Measurements from ENCODE around the gene ZZZ3. TPM values are rescaled to one million over a fixed set of nuclear protein-coding genes. Genes with fewer than 3 reads are reported as not detected.

The ZZZ3 gene
- total and polyA plus RNA-seq, 10 of the 15 experiments (the other 5 are each of a cell fraction or from before 2014, with no cell fraction given), result 10.5 to 44.1 (median 29.5) TPM

GRCh38 chr1:77725706-77726105, 43.2 kb upstream of the ZZZ3 start (continued):
- no peak for TF ChIP-seq ESRRA (IDR thresholded peaks at IDR 0.05; ENCODE audit: low read length)
- TF ChIP-seq WRNIP1 (IDR thresholded peaks at IDR 0.05; ENCODE audit: borderline replicate concordance, low read depth, low read length), result no peak
- TF ChIP-seq STAT3 (IDR thresholded peaks at IDR 0.05; ENCODE audit: low read depth, low read length), result no peak

GRCh38 chr1:77718181-77718580, 35.7 kb upstream of the ZZZ3 start:
- no peaks in the 10 kb centered on the region for H3K27me3 ChIP-seq (replicated peaks in 1 of 2; ENCODE audit: control insufficient read depth in 2 of 2, insufficient read depth in 2 of 2, low read length in 1 of 2)
- no peaks in the 10 kb centered on the region for H4K20me1 ChIP-seq (ENCODE audit: control insufficient read depth, insufficient read depth)
- no peaks in the 10 kb centered on the region for H3K79me2 ChIP-seq (ENCODE audit: control insufficient read depth, insufficient read depth, low read length)
- peaks cover 1 to 18% of the 10 kb centered on the region in 2 experiments for H3K36me3 ChIP-seq (ENCODE audit: control insufficient read depth in 2 of 2, insufficient read depth in 2 of 2, low read length in 1 of 2)
- ATAC-seq (no peak), FAIRE-seq (no peak), DNase-seq (ENCODE audit: low read depth, low spot score) (no peak)
- CTCF ChIA-PET, result no interaction called here
- no TSS peak for BruUV-seq (replicated peaks)
- H2AFZ ChIP-seq (ENCODE audit: control insufficient read depth, low read depth, low read length), result no peak overlapping the region
- TF ChIP-seq BCLAF1 (IDR thresholded peaks at IDR 0.05) (no peak), SKIL (IDR thresholded peaks at IDR 0.05; ENCODE audit: low read depth, poor library complexity, severe bottlenecking) (no peak), RUNX3 (IDR thresholded peaks at IDR 0.05; ENCODE audit: low read length) (no peak), ATF7 (IDR thresholded peaks at IDR 0.05; ENCODE audit: low read depth) (no peak), HSF1 (IDR thresholded peaks at IDR 0.05; ENCODE audit: low read depth, low read length) (no peak)
- TF ChIP-seq, protein P1, sequence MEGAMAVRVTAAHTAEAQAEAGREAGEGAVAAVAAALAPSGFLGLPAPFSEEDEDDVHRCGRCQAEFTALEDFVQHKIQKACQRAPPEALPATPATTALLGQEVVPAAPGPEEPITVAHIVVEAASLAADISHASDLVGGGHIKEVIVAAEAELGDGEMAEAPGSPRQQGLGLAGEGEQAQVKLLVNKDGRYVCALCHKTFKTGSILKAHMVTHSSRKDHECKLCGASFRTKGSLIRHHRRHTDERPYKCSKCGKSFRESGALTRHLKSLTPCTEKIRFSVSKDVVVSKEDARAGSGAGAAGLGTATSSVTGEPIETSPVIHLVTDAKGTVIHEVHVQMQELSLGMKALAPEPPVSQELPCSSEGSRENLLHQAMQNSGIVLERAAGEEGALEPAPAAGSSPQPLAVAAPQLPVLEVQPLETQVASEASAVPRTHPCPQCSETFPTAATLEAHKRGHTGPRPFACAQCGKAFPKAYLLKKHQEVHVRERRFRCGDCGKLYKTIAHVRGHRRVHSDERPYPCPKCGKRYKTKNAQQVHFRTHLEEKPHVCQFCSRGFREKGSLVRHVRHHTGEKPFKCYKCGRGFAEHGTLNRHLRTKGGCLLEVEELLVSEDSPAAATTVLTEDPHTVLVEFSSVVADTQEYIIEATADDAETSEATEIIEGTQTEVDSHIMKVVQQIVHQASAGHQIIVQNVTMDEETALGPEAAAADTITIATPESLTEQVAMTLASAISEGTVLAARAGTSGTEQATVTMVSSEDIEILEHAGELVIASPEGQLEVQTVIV (IDR thresholded peaks at IDR 0.05; ENCODE audit: borderline replicate concordance, partially characterized antibody), result no peak
- WGBS (ENCODE audit: insufficient coverage, insufficient replicate concordance, low lambda C conversion rate, missing lambda C conversion rate), result 96% methylated on average over 2 of the region's 2 CpGs
- intact Hi-C loops (cut with micrococcal nuclease; ENCODE audit: unreplicated experiment), result no loop called here
- H3K9me3 ChIP-seq (replicated peaks; ENCODE audit: control insufficient read depth, insufficient read depth, low read length), result no peaks in the 10 kb centered on the region
- SMC1A ChIA-PET (ENCODE audit: uncharacterized antibody, unreplicated experiment), result no interaction called here
- in situ Hi-C loops (cut with MboI), result no loop called here
- no peaks in the 10 kb centered on the region for H3K4me1 ChIP-seq (ENCODE audit: control insufficient read depth, insufficient read depth, low read length)
- POLR2A ChIA-PET, result no interaction called here
- RAD21 ChIA-PET (ENCODE audit: unreplicated experiment), result no interaction called here
- no peak overlapping the region for H3K9ac ChIP-seq (ENCODE audit: control insufficient read depth, insufficient read depth, low read length)
- no peak overlapping the region for H3K4me2 ChIP-seq (ENCODE audit: control insufficient read depth, insufficient read depth)
- H3K27ac ChIP-seq (ENCODE audit: control insufficient read depth, insufficient read depth), result no peak overlapping the region
- H3K4me3 ChIP-seq, result no peak overlapping the region

Data from GM12878 (cell line).